HG03025 (cell line): Measurements from ENCODE around the gene MYADML2.

Experiments
- ATAC-seq: cut with Tn5 transposase; IDR thresholded peaks from one replicate; pipeline ENCODE4 v1.9.1; 2021; ENCODE audit warnings: mild to moderate bottlenecking, moderate library complexity; ENCODE audit not compliant: unreplicated experiment, low FRiP score

MYADML2 gene

DNA sequence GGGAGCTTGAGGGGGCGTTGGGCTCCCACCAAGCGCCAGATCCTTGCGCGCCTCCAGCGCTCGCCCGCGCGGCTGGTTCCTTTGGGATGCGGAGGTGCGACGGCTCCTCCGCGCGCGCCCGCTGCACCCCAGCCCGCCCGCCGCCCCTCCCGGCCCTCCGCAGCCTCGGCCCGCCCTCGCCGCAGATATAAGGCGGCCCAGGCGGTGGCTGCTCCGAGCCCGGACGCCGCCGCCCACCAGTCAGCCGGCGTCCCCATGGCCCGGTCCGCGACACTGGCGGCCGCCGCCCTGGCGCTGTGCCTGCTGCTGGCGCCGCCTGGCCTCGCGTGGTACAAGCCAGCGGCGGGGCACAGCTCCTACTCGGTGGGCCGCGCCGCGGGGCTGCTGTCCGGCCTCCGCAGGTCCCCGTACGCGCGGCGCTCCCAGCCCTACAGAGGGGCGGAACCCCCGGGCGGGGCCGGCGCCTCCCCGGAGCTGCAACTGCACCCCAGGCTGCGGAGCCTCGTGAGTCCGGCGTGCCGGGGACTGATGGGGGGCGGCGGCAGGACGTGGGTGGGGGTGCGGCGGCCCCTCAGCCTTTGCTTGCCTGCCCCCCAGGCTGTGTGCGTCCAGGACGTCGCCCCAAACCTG lies 44.9 kb downstream of the MYADML2 start, which contains the start of gene NPB:
Gene NPB, plus strand, starts transcription at position 216 of the 630 bp plus-strand sequence. Its CDS starts 40 bp downstream, at position 256.
- ATAC-seq: no peak

DNA sequence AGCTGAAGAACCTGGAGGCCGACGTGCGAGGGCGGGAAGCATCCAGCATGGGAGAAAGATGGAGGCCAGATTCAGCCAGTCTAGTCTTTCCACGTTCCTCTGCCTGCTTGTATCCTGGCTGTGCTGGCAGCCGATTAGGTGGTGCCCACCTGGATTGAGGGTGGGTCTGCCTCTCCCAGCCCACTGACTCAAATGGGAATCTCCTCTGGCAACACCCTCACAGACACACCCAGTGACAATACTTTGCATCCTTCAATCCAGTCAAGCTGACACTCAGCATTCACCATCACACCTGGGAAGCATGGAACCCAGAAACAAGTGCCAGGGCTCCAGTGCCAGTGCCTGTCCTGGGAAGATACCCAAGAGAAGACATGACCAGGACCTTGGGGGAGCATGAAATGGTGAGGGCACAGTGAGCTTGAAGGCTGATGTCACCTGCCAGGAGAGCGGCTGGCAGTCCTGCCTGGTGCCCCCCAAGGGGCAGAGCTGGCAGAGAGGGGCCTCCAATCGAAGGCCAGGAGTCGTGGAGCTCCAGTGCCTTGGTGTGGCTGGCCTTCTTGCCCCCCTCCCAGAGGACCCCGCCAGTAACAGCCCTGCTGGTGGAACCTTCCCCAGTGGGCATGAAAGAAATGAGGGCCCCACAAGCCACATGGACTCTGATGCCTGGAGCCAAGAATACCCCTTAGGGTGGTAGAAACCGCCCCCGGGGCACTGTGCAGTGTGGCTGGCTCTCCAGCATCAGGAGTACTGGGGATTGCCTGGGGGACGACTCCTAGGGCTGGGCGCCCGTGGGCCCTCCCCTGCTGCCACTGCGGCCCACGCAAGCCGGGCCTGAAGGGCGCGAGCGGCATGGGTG lies 45.6 kb downstream of the MYADML2 start:
- no peak for ATAC-seq

- no peak for ATAC-seq
These were observed 46.7 kb downstream of the MYADML2 start for GRCh38 chr17:81900181-81900820.

- ATAC-seq: no peak
These were observed 47.4 kb downstream of the MYADML2 start for GRCh38 chr17:81899514-81900166.

- no peak for ATAC-seq
These were observed 48.1 kb downstream of the MYADML2 start for GRCh38 chr17:81898885-81899284.

DNA sequence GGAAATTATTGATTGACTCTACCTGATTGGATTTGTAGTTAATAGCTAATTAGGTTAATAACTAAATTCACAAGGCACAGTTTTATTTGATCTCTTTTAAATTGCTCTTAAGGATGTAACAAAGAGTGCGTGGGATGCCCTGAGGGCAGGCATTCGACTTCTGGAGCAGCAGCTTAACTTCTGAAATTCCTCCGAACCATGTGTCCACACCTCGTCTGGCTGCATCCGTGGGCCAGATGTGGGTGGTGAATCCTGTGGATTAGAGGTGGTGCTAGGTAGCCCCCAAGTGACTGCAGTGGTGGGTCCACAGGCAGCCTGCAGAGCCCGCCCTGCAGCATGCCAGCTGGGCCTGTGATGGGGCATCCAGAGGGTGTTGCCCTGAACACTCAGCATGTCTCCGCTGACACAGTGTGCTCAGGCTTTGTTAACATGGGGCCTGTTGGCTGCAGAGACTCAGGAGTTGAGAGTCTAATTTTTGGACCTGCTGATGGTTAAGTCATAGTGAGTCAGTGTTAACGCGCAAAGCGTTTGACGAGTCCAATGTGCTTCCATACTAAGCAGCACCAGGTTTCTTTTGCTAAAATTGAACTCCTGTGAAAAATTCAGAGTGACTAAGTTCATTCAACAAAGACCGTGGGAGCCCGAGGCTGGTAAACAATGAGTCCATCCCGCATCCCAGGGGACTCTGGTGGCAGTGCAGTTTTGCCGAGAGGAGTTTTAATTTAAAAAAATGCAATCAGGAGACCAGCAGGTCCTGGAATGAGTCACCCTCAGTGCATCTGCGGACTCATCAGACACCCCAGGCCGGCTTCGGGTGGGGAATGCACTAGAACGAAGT lies 48.8 kb downstream of the MYADML2 start:
- no peak for ATAC-seq

DNA sequence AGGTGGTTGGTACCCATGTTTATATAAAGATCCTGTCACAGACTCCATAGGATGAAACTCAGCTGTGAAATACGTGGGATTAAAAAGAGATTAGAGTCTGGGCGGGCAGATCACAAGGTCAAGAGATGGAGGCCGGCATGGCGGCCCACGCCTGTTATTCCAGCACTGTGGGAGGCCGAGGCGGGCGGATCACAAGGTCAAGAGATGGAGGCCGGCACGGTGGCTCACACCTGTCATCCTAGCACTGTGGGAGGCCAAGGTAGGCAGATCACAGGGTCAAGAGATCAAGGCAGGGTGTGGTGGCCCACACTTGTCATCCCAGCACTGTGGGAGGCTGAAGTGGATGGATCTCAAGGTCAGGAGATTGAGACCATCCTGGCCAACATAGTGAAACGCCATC lies 51.6 kb downstream of the MYADML2 start:
- ATAC-seq: no peak

DNA sequence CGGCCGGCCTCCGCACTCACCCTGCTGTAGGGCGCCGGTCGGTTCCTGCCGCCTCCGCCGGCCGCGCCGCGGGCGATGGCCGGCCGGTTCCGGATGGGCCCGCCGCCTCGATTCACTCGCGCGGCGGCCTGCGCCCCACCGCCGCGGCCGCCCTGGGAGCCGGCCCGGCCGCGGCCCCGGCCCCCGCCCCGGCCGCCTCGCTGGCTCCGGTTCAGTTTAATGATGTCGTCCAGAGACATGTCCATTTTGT lies 55.8 kb downstream of the MYADML2 start:
- peak; percentile 23 for ATAC-seq

GRCh38 chr17:81890447-81891302 lies 56.4 kb downstream of the MYADML2 start:
- ATAC-seq: no peak
